AG04450 (cell line): ENCODE measurements around the gene PKD1. TPM values are rescaled to one million over a fixed set of nuclear protein-coding genes. Genes with fewer than 3 reads are reported as not detected.

Experiments used
- CTCF ChIA-PET: fragments of 300-600, 350-600 bp; formaldehyde crosslinking; extraction: SDS; loops from one replicate; lab custom pipeline; 2022; ENCODE audit warnings: antibody characterized with exemption, inconsistent platforms; lab: Charles Lee
- POLR2A ChIA-PET: fragments of 350-600 bp; formaldehyde crosslinking; extraction: SDS; loops from one replicate; lab custom pipeline; 2021; ENCODE audit warnings: antibody characterized with exemption, inconsistent platforms; lab: Yijun Ruan, JAX
- DNase-seq: peaks from one replicate; pipeline ENCODE4 v3.0.0-alpha.2; 2011; ENCODE audit warnings: low read depth, low spot score
- H3K27ac ChIP-seq: one replicate; pipeline ENCODE4 v1.5.1; 2012; ENCODE audit warnings: low read depth, low read length, control low read depth
- H3K27me3 ChIP-seq: one replicate; pipeline ENCODE4 v1.6.0; 2012; ENCODE audit warnings: low read length; ENCODE audit not compliant: control insufficient read depth, insufficient read depth
- H3K4me3 ChIP-seq: 2 replicates; pipeline ENCODE4 v1.5.1; 2011; ENCODE audit warnings: mild to moderate bottlenecking, low read depth, low read length, control low read depth
- H3K9me3 ChIP-seq: 2 replicates; pipeline ENCODE4 v1.5.1; 2012; ENCODE audit warnings: low read length; ENCODE audit not compliant: control insufficient read depth, insufficient read depth
- polyA plus RNA-seq: library from polyadenylated mRNA; depleted of rRNA; stranded (reverse); fragments of >200 nt; gene quantifications from 2 replicates; pipeline ENCODE4 v1.2.3, GENCODE V29; 2011
- TF ChIP-seq, protein P1 (sequence below): IDR thresholded peaks from 2 replicates; pipeline ENCODE4 v1.5.1; 2011; ENCODE audit warnings: low read depth, low read length, control low read depth, inconsistent platforms

The PKD1 gene
- polyA plus RNA-seq, 1 experiment: 16.1 TPM

- Histone ChIP-seq H3K27me3 (no peaks in the 10 kb centered on the region), H3K4me3 (no peak overlapping the region), H3K27ac (no peak overlapping the region), H3K9me3 (no peaks in the 10 kb centered on the region; the same call in 1 of the 2 replicates)
- POLR2A ChIA-PET: interaction anchor here (0.7 to 2.4 kb wide), 3 partner anchors 39 to 69 kb away, joined by 3 to 10 read pairs (median 3); partner anchors contain the start of genes NTHL1, TRAF7 and TSC2
- CTCF ChIA-PET: interaction anchor here (2.2 kb wide), 1 partner anchor 54 kb away, joined by 7 read pairs; no protein-coding TSS in a partner anchor
- TF ChIP-seq, protein P1, sequence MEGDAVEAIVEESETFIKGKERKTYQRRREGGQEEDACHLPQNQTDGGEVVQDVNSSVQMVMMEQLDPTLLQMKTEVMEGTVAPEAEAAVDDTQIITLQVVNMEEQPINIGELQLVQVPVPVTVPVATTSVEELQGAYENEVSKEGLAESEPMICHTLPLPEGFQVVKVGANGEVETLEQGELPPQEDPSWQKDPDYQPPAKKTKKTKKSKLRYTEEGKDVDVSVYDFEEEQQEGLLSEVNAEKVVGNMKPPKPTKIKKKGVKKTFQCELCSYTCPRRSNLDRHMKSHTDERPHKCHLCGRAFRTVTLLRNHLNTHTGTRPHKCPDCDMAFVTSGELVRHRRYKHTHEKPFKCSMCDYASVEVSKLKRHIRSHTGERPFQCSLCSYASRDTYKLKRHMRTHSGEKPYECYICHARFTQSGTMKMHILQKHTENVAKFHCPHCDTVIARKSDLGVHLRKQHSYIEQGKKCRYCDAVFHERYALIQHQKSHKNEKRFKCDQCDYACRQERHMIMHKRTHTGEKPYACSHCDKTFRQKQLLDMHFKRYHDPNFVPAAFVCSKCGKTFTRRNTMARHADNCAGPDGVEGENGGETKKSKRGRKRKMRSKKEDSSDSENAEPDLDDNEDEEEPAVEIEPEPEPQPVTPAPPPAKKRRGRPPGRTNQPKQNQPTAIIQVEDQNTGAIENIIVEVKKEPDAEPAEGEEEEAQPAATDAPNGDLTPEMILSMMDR: no peak
- no peak for DNase-seq
Measured at GRCh38 chr16:2086106-2086742, 49.5 kb downstream of the PKD1 start.

DNA sequence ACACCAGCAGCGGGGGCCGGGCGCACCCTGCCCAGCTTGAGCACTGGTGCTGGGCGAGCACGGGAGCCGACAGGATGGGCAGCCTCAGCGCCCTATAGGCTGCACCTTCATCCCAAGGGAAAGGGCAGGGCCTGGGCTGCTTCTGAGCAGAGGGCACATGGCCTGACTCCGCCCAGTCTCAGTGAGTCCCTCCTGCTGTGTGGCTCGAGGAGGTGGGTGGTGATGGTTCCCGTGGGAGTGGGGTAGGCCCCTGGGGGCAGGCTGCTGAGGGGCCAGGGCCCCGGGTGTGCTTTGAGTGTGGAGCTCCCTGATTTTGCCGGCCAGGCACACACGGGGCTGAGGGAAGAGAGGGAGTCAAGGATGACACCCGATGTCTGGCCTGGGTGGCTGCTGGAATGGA lies 50.0 kb downstream of the PKD1 start:
- DNase-seq: no peak

GRCh38 chr16:2084895-2085625 lies 50.6 kb downstream of the PKD1 start:
- TF ChIP-seq, protein P1: no peak
- POLR2A ChIA-PET: interaction anchor here (0.8 to 2.4 kb wide), 4 partner anchors 11 to 70 kb away, joined by 3 to 10 read pairs (median 3); partner anchors contain the start of genes NTHL1, TRAF7 and TSC2
- no peak overlapping the region for H3K4me3 ChIP-seq
- H3K27ac ChIP-seq: no peak overlapping the region
- no peak for DNase-seq
- no peaks in the 10 kb centered on the region; the same call in 1 of the 2 replicates for H3K9me3 ChIP-seq
- H3K27me3 ChIP-seq: no peaks in the 10 kb centered on the region
- CTCF ChIA-PET: interaction anchor here (2.2 kb wide), 1 partner anchor 56 kb away, joined by 7 read pairs; no protein-coding TSS in a partner anchor

More for the DNA sequence above, 50.0 kb downstream of the PKD1 start:
- CTCF ChIA-PET: interaction anchor here (2.2 kb wide), 1 partner anchor 55 kb away, joined by 7 read pairs; no protein-coding TSS in a partner anchor
- Histone ChIP-seq H3K27ac (no peak overlapping the region), H3K9me3 (no peaks in the 10 kb centered on the region; the same call in 1 of the 2 replicates), H3K4me3 (no peak overlapping the region), H3K27me3 (no peaks in the 10 kb centered on the region)
- TF ChIP-seq, protein P1: no peak
- POLR2A ChIA-PET: interaction anchor here (0.7 to 2.4 kb wide), 4 partner anchors 38 to 70 kb away, joined by 3 to 10 read pairs (median 3); partner anchors contain the start of genes NTHL1, TRAF7 and TSC2

- Histone ChIP-seq H3K4me3 (no peak overlapping the region), H3K27me3 (no peaks in the 10 kb centered on the region), H3K27ac (no peak overlapping the region), H3K9me3 (no peaks in the 10 kb centered on the region; the same call in 1 of the 2 replicates)
- TF ChIP-seq, protein P1: no peak
- POLR2A ChIA-PET: interaction anchor here (0.8 to 2.4 kb wide), 2 partner anchors 10 to 71 kb away, joined by 3 to 10 read pairs; partner anchors contain the start of gene TRAF7
- no peak for DNase-seq
- CTCF ChIA-PET: interaction anchor here (2.2 kb wide), 1 partner anchor 56 kb away, joined by 7 read pairs; no protein-coding TSS in a partner anchor
Measured at GRCh38 chr16:2083876-2084780, 51.6 kb downstream of the PKD1 start.
